Testis (tissue), 2 donors: ENCODE data around the gene PCIF1.
"Not testable (repeated sequence)": the region's sequence is repeated elsewhere in the genome, so short reads cannot be mapped to it uniquely, and the experiment has no call there.

Experiments
- POLR2A ChIP-seq: fragments of 450-650 bp; IDR thresholded peaks from one replicate; pipeline ENCODE4 v1.6.1; 2017; ENCODE audit warnings: antibody characterized with exemption, mild to moderate bottlenecking, moderate library complexity
- TF ChIP-seq, protein P1 (sequence below), 3 experiments: fragments of 450-650 bp in 2 of 3; fragments of 200-600 bp in 1 of 3; sonication (generic) in 1 of 3; IDR thresholded peaks; one replicate each; pipeline ENCODE4 v1.5.1; 2016 to 2019; ENCODE audit warnings: antibody characterized with exemption in 3 of 3, mild to moderate bottlenecking in 2 of 3, moderate library complexity in 1 of 3

DNA sequence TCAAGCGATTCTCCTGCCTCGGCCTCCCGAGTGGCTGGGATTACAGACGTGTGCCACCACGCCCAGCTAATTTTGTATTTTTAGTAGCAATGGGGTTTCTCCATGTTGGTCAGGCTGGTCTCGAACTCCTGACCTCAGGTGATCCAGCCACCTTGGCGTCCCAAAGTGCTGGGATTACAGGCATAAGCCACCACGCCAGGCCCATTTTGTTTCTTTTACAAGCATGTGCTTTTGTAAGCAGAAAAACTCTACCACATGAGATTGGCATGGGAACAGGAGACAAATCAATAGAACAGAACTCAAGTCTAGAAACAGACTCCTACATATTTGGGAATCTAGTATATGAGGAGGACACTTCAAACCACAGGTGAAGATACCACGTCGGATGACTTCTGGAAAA lies 21.8 kb downstream of the PCIF1 start:
- TF ChIP-seq POLR2A, result not testable (repeated sequence)
- TF ChIP-seq, protein P1, sequence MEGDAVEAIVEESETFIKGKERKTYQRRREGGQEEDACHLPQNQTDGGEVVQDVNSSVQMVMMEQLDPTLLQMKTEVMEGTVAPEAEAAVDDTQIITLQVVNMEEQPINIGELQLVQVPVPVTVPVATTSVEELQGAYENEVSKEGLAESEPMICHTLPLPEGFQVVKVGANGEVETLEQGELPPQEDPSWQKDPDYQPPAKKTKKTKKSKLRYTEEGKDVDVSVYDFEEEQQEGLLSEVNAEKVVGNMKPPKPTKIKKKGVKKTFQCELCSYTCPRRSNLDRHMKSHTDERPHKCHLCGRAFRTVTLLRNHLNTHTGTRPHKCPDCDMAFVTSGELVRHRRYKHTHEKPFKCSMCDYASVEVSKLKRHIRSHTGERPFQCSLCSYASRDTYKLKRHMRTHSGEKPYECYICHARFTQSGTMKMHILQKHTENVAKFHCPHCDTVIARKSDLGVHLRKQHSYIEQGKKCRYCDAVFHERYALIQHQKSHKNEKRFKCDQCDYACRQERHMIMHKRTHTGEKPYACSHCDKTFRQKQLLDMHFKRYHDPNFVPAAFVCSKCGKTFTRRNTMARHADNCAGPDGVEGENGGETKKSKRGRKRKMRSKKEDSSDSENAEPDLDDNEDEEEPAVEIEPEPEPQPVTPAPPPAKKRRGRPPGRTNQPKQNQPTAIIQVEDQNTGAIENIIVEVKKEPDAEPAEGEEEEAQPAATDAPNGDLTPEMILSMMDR (IDR thresholded peaks at IDR 0.05), result not testable (repeated sequence)
